ENCODE results near the gene IQCK. TPM values are rescaled to one million over a fixed set of nuclear protein-coding genes. Genes with fewer than 3 reads are reported as not detected.

Gene IQCK
- total and polyA plus RNA-seq, 10 donors = 3.6 to 19.9 (median 7.4) TPM

- no peak overlapping the region for H3K4me3 ChIP-seq
- intact Hi-C loops (cut with DNase I; ENCODE audit: low total_unique reads) = no loop called here
- H3K36me3 ChIP-seq = no peaks in the 10 kb centered on the region
- H3K9me3 ChIP-seq = peaks cover 0 to 12% (median 11%) of the 10 kb centered on the region in 8 donors
- H3K4me1 ChIP-seq = no peaks in the 10 kb centered on the region
- no peak for DNase-seq
- no peak overlapping the region for H3K27ac ChIP-seq
- H3K27me3 ChIP-seq (replicated peaks in 1 of 7) = no peaks in the 10 kb centered on the region
- TF ChIP-seq CTCF (IDR thresholded peaks at IDR 0.05 in 8 of 11, conservative IDR thresholded peaks at IDR 0.05 in 3 of 11) (no peak), POLR2A (IDR thresholded peaks at IDR 0.05) (no peak), POLR2AphosphoS5 (IDR thresholded peaks at IDR 0.05) (no peak)
These were observed 94.9 kb downstream of the IQCK start for GRCh38 chr16:19812986-19813385.

- Histone ChIP-seq H3K36me3 (no peaks in the 10 kb centered on the region), H3K27ac (no peak overlapping the region), H3K4me1 (no peaks in the 10 kb centered on the region), H3K27me3 (replicated peaks in 1 of 7) (no peaks in the 10 kb centered on the region), H3K9me3 (peaks cover 0 to 12% (median 11%) of the 10 kb centered on the region in 8 donors), H3K4me3 (no peak overlapping the region)
- DNase-seq = no peak
- intact Hi-C loops (cut with DNase I; ENCODE audit: low total_unique reads) = no loop called here
- 74 to 92% (median 89%) methylated on average over 2 of the region's 2 CpGs for WGBS, 5 donors
- TF ChIP-seq POLR2AphosphoS5 (IDR thresholded peaks at IDR 0.05) = no peak
- no peak for TF ChIP-seq CTCF (IDR thresholded peaks at IDR 0.05 in 8 of 11, conservative IDR thresholded peaks at IDR 0.05 in 3 of 11)
- no peak for TF ChIP-seq POLR2A (IDR thresholded peaks at IDR 0.05)
These were observed 97.3 kb downstream of the IQCK start for GRCh38 chr16:19815418-19815817.

- no peak for TF ChIP-seq CTCF (IDR thresholded peaks at IDR 0.05 in 8 of 11, conservative IDR thresholded peaks at IDR 0.05 in 3 of 11)
- no peak for TF ChIP-seq POLR2A (IDR thresholded peaks at IDR 0.05)
- no peak for TF ChIP-seq POLR2AphosphoS5 (IDR thresholded peaks at IDR 0.05)
- Histone ChIP-seq H3K36me3 (no peaks in the 10 kb centered on the region), H3K9me3 (peaks cover 0 to 12% (median 11%) of the 10 kb centered on the region in 8 donors), H3K27me3 (replicated peaks in 1 of 7) (no peaks in the 10 kb centered on the region), H3K27ac (no peak overlapping the region), H3K4me3 (no peak overlapping the region), H3K4me1 (no peaks in the 10 kb centered on the region)
- intact Hi-C loops (cut with DNase I; ENCODE audit: low total_unique reads) = no loop called here
- DNase-seq = no peak
- 86 to 92% (median 89%) methylated on average over 3 of the region's 3 CpGs for WGBS, 5 donors
These were observed 99.1 kb downstream of the IQCK start for GRCh38 chr16:19817122-19817521.

GRCh38 chr16:19817875-19818274 lies 99.8 kb downstream of the IQCK start:
- Histone ChIP-seq H3K27me3 (replicated peaks in 1 of 7) (no peaks in the 10 kb centered on the region), H3K4me3 (no peak overlapping the region), H3K9me3 (peaks cover 0 to 8% (median 7%) of the 10 kb centered on the region in 8 donors), H3K36me3 (no peaks in the 10 kb centered on the region), H3K4me1 (no peaks in the 10 kb centered on the region), H3K27ac (no peak overlapping the region)
- no peak for TF ChIP-seq POLR2AphosphoS5 (IDR thresholded peaks at IDR 0.05)
- no peak for TF ChIP-seq POLR2A (IDR thresholded peaks at IDR 0.05)
- no peak for TF ChIP-seq CTCF (IDR thresholded peaks at IDR 0.05 in 8 of 11, conservative IDR thresholded peaks at IDR 0.05 in 3 of 11)
- intact Hi-C loops (cut with DNase I; ENCODE audit: low total_unique reads) = no loop called here
- 89 to 94% (median 92%) methylated on average over 7 of the region's 7 CpGs for WGBS, 5 donors
- DNase-seq = no peak
